H1 (cell line): Measurements from ENCODE around the gene MST1R. TPM values are rescaled to one million over a fixed set of nuclear protein-coding genes. Genes with fewer than 3 reads are reported as not detected.

Experiments
- JUN ChIP-seq: IDR thresholded peaks from 2 replicates; pipeline ENCODE4 v1.6.1; 2011; ENCODE audit warnings: low read depth, mild to moderate bottlenecking, improper control_type of control experiment, low read length
- TAF1 ChIP-seq: IDR thresholded peaks from 2 replicates; pipeline ENCODE4 v1.6.1; 2011; ENCODE audit warnings: mild to moderate bottlenecking, low read depth, low read length
- polyA plus RNA-seq, 7 experiments: library from polyadenylated mRNA; depleted of rRNA in 3 of 7; stranded (reverse) in 5 of 7; unstranded in 2 of 7; fragments of >200 nt in 5 of 7; fragments of 200-250 nt in 2 of 7; gene quantifications; 1 replicate in 5 of 7; 2 replicates in 1 of 7; 4 replicates in 1 of 7; pipeline versions ENCODE4 v1.2.1 to v1.2.3, GENCODE V29; 2011 to 2013; ENCODE audit warnings: missing spikeins in 2 of 7, mixed read lengths in 2 of 7
- total RNA-seq: library from RNA; stranded (reverse); fragmentation: NEBNext Ultra II Directional; extraction: Animal tissue kit (Norgen Biotek cat#: 25700); gene quantifications from 2 replicates; pipeline ENCODE4 v1.2.1, GENCODE V29; 2021

MST1R gene
- total and polyA plus RNA-seq, 2 of the 8 experiments (the other 6 are each of a cell fraction or from before 2014, with no cell fraction given), result 4.8 to 7.6 TPM

DNA sequence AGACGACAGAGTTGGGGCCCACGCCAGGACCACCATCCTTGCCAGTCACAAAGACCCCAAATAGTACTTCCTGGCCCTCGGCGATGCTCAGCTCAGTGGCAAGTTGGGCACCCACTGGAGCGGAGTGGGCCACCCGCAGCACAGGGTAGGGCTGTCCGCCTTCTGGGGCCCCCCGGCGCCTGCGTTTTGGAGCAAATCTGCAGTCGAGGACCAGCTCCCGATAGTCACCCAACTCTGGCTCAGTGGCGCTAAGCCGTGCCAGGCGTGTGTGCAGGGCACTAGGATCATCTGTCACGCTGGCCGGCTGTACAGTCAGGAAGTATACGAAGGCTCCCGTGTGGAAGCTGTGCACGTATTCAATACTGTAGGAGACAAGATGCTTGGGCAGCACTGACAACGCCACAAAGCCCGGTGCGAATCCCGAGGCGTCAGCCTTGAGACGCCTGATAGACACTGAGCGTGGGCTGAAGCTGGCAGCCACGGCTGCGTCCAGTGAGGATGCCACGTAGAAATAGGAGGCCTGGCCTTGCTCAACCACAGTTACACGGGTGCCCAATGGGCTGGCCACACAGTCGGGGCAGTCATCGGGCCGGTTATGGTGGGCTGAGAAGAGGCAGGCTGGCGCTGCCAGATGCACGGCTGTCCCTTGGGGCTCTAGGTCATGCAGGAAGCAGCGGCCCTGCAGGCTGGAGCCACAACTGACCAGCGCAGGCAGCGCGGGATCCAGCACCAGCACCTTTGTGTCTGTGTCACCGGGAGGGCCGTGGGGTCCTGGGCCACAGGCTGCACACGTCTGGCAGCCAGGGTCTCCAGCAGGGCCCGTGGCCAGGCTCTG, 945 bp downstream of the MST1R start (continued):
- TF ChIP-seq JUN, result no peak
- no peak for TF ChIP-seq TAF1
